Measurements from ENCODE around the gene MOB3B. TPM values are rescaled to one million over a fixed set of nuclear protein-coding genes. Genes with fewer than 3 reads are reported as not detected.

The MOB3B gene
- total and polyA plus RNA-seq, 2 of the 13 experiments (the other 11 are each of a cell fraction or from before 2014, with no cell fraction given): 0.03 to 0.09 TPM

GRCh38 chr9:27282269-27282668 lies 247.3 kb downstream of the MOB3B start (continued):
- TF ChIP-seq, protein P1, sequence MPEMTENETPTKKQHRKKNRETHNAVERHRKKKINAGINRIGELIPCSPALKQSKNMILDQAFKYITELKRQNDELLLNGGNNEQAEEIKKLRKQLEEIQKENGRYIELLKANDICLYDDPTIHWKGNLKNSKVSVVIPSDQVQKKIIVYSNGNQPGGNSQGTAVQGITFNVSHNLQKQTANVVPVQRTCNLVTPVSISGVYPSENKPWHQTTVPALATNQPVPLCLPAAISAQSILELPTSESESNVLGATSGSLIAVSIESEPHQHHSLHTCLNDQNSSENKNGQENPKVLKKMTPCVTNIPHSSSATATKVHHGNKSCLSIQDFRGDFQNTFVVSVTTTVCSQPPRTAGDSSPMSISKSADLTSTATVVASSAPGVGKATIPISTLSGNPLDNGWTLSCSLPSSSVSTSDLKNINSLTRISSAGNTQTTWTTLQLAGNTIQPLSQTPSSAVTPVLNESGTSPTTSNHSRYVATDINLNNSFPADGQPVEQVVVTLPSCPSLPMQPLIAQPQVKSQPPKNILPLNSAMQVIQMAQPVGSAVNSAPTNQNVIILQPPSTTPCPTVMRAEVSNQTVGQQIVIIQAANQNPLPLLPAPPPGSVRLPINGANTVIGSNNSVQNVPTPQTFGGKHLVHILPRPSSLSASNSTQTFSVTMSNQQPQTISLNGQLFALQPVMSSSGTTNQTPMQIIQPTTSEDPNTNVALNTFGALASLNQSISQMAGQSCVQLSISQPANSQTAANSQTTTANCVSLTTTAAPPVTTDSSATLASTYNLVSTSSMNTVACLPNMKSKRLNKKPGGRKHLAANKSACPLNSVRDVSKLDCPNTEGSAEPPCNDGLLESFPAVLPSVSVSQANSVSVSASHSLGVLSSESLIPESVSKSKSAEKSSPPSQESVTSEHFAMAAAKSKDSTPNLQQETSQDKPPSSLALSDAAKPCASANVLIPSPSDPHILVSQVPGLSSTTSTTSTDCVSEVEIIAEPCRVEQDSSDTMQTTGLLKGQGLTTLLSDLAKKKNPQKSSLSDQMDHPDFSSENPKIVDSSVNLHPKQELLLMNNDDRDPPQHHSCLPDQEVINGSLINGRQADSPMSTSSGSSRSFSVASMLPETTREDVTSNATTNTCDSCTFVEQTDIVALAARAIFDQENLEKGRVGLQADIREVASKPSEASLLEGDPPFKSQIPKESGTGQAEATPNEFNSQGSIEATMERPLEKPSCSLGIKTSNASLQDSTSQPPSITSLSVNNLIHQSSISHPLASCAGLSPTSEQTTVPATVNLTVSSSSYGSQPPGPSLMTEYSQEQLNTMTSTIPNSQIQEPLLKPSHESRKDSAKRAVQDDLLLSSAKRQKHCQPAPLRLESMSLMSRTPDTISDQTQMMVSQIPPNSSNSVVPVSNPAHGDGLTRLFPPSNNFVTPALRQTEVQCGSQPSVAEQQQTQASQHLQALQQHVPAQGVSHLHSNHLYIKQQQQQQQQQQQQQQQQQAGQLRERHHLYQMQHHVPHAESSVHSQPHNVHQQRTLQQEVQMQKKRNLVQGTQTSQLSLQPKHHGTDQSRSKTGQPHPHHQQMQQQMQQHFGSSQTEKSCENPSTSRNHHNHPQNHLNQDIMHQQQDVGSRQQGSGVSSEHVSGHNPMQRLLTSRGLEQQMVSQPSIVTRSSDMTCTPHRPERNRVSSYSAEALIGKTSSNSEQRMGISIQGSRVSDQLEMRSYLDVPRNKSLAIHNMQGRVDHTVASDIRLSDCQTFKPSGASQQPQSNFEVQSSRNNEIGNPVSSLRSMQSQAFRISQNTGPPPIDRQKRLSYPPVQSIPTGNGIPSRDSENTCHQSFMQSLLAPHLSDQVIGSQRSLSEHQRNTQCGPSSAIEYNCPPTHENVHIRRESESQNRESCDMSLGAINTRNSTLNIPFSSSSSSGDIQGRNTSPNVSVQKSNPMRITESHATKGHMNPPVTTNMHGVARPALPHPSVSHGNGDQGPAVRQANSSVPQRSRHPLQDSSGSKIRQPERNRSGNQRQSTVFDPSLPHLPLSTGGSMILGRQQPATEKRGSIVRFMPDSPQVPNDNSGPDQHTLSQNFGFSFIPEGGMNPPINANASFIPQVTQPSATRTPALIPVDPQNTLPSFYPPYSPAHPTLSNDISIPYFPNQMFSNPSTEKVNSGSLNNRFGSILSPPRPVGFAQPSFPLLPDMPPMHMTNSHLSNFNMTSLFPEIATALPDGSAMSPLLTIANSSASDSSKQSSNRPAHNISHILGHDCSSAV (CRISPR knock-in tag; IDR thresholded peaks at IDR 0.05; ENCODE audit: borderline replicate concordance): no peak
- TF ChIP-seq MAF1 (CRISPR knock-in tag; IDR thresholded peaks at IDR 0.05; ENCODE audit: borderline replicate concordance): no peak

GRCh38 chr9:27280860-27281259 lies 248.8 kb downstream of the MOB3B start:
- Histone ChIP-seq H3K79me2 (ENCODE audit: insufficient read depth, low read length) (no peaks in the 10 kb centered on the region), H3K36me3 (replicated peaks in 1 of 2; ENCODE audit: control insufficient read depth in 1 of 2, insufficient read depth in 2 of 2, low read length in 2 of 2) (no peaks in the 10 kb centered on the region), H3K27me3 (ENCODE audit: control insufficient read depth in 1 of 2, insufficient read depth in 2 of 2, low read length in 2 of 2) (peaks cover 1 to 21% of the 10 kb centered on the region in 2 experiments; a peak in 2 of 5 replicates), H3K9ac (ENCODE audit: insufficient read depth, low read depth, low read length) (no peak overlapping the region), H3K4me2 (ENCODE audit: low read depth, low read length) (no peak overlapping the region), H4K20me1 (ENCODE audit: insufficient read depth, low read length) (no peaks in the 10 kb centered on the region), H3K4me1 (ENCODE audit: insufficient read depth, low read length) (peaks cover 5% of the 10 kb centered on the region; the same call in 1 of the 2 replicates), H2AFZ (ENCODE audit: low read length) (no peak overlapping the region), H3K4me3 (replicated peaks in 1 of 3; ENCODE audit: insufficient read depth in 1 of 3, low read depth in 2 of 3, low read length in 3 of 3) (no peak overlapping the region), H3K9me3 (ENCODE audit: low read length) (no peaks in the 10 kb centered on the region), H3K27ac (ENCODE audit: extremely low read length, insufficient read depth, low read length) (no peak overlapping the region)
- ChIA-PET CTCF (ENCODE audit: low intra/inter-chr PET ratio, low total read pairs) (no interaction called here), POLR2A (no interaction called here)
- DNase-seq (ENCODE audit: low spot score) (no peak), FAIRE-seq (no peak), ATAC-seq (no peak)
- intact Hi-C loops (cut with micrococcal nuclease; ENCODE audit: unreplicated experiment) (no loop called here), in situ Hi-C loops (cut with HindIII; ENCODE audit: extremely low pct_ligation_motif_present, low pct_unique_long_range_greater_than_20kb) (no loop called here)
- WGBS (ENCODE audit: low lambda C conversion rate): 3% methylated on average over 5 of the region's 5 CpGs
- no TSS peak for BruUV-seq (replicated peaks)
- TF ChIP-seq ZNF839 (CRISPR knock-in tag; IDR thresholded peaks at IDR 0.05; ENCODE audit: borderline replicate concordance): no peak
- no peak for TF ChIP-seq KLF15 (CRISPR knock-in tag; IDR thresholded peaks at IDR 0.05; ENCODE audit: borderline replicate concordance)
- no peak for TF ChIP-seq ZNF143 (CRISPR knock-in tag; IDR thresholded peaks at IDR 0.05)
- TF ChIP-seq, protein P2, sequence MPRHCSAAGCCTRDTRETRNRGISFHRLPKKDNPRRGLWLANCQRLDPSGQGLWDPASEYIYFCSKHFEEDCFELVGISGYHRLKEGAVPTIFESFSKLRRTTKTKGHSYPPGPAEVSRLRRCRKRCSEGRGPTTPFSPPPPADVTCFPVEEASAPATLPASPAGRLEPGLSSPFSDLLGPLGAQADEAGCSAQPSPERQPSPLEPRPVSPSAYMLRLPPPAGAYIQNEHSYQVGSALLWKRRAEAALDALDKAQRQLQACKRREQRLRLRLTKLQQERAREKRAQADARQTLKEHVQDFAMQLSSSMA (CRISPR knock-in tag; IDR thresholded peaks at IDR 0.05): no peak
- TF ChIP-seq, protein P3, sequence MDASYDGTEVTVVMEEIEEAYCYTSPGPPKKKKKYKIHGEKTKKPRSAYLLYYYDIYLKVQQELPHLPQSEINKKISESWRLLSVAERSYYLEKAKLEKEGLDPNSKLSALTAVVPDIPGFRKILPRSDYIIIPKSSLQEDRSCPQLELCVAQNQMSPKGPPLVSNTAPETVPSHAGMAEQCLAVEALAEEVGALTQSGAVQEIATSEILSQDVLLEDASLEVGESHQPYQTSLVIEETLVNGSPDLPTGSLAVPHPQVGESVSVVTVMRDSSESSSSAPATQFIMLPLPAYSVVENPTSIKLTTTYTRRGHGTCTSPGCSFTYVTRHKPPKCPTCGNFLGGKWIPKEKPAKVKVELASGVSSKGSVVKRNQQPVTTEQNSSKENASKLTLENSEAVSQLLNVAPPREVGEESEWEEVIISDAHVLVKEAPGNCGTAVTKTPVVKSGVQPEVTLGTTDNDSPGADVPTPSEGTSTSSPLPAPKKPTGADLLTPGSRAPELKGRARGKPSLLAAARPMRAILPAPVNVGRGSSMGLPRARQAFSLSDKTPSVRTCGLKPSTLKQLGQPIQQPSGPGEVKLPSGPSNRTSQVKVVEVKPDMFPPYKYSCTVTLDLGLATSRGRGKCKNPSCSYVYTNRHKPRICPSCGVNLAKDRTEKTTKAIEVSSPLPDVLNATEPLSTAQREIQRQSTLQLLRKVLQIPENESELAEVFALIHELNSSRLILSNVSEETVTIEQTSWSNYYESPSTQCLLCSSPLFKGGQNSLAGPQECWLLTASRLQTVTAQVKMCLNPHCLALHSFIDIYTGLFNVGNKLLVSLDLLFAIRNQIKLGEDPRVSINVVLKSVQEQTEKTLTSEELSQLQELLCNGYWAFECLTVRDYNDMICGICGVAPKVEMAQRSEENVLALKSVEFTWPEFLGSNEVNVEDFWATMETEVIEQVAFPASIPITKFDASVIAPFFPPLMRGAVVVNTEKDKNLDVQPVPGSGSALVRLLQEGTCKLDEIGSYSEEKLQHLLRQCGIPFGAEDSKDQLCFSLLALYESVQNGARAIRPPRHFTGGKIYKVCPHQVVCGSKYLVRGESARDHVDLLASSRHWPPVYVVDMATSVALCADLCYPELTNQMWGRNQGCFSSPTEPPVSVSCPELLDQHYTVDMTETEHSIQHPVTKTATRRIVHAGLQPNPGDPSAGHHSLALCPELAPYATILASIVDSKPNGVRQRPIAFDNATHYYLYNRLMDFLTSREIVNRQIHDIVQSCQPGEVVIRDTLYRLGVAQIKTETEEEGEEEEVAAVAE (CRISPR knock-in tag; IDR thresholded peaks at IDR 0.05; ENCODE audit: borderline replicate concordance): no peak
- no peak for TF ChIP-seq IRF1 (CRISPR knock-in tag; IDR thresholded peaks at IDR 0.05; ENCODE audit: low read depth)

Data from HepG2 (cell line).